GM21786 (cell line): ENCODE data around the gene GALNS.

Experiments
- ATAC-seq: cut with Tn5 transposase; IDR thresholded peaks from one replicate; pipeline ENCODE4 v1.9.1; 2021; ENCODE audit not compliant: unreplicated experiment

Gene GALNS

DNA sequence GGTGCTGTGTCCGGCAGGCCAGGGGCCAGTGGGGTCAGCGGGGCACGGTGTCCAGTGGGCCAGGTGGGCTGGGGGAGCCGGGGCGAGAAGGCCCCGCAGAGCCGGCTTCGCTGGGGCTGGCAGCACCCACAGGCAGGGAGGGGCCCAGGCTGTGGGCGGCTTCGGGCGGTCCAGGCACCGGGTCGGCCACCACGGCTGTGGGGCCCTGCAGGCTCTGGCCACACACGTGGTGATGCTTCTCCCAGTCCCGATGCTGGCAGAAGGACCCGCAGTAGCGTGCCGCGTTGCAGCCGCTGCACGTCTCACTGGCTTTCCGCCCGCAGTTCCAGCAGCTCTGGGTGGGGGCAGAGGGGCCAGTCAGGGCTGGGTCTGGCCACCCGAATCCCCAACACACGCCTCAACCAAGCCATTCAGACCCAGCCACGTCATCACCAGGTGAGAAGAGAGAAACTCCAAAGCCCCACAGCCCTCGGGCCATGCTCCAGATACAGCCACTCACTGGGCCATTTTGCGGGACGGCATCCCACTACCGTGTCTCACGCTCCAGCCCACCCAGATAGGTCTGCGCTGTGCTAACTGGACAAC, 20.3 kb upstream of the GALNS start:
- ATAC-seq, result no peak

DNA sequence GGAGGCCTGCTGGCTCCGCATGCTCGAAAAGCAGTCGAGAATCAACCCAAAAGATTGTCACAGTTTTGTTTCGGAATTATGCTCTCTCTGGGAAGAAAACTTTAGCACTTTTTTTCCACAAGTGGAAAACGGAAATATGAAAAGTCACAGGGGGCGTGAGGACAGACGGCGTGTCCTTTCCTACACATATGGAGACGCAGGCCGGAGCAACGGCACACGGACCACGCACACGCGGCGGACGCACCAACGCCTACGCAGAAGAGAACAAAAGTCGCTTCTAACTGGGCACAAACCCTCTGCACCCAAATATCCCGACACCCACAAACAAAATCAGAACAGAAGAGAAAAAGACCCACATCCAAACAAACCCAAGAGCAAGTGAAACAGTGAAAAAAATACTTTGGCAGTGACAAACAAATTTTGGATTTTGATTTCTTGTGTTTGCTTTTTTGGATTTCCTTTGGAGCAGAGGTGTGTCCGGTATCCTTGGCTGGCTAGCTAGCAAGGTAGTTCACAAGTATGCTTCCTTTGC, 19.0 kb upstream of the GALNS start:
- no peak for ATAC-seq

DNA sequence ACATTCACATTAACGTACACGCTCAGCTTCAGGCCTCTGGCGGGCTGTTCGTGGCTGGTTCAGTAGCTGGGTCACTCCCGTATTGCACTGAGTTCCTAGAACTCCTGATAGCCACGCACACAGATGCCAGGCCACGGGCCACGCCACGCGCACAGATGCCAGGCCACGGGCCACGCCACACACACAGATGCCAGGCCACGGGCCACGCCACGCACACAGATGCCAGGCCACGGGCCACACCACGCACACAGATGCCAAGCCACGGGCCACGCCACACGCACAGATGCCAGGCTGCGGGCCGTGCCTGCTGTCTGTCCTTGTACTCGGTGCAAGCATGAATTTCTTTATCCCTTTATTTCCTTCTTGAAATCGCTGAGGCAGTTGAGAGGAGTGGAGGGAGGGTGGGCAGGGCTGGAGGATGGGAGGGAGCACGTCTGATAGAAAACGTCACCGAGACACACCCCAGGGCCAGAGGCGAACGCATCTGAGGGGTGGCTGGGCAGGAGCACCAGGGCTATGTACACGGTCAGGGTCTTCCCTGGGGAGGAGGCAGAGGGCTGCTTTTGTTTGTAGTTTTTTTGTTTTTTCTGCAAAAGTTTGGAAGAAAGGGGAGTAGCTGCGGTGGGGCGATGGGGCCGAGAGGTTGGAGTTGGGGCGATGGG, 18.3 kb upstream of the GALNS start:
- ATAC-seq, result no peak

DNA sequence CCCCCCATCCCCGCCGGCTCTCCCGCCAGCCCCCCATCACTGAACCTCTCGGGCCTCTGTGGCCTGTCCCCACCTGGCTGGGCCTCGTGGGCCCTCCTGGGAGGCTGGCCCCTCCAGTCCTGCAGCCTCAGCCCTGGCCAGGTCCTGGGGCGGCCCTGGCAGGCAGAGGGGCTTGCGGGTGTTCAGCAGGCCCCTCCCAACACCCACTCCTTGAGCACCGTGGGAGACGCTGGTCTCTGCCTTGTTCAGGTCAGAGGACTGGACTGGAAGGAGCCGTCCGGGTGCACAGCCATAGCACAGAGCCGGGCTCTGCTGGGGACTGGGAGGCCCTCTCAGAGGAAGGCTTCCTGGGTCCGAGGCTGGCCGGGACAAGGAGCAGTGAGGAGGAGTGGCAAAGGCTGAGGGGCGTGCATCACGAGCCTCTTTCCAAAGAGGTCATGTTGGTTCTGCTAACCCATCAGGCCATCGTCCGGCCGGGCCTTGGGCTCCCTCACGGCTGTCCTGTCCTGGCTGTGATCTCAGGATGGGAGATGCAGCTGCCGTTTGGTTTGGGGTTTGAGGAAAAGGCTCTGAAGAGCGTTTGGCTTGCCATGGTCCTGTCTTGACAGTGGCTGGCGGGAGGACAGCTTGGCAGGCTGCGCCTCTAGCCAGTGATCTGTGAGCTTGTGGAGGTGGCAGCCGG, 16.0 kb upstream of the GALNS start:
- ATAC-seq, result no peak

DNA sequence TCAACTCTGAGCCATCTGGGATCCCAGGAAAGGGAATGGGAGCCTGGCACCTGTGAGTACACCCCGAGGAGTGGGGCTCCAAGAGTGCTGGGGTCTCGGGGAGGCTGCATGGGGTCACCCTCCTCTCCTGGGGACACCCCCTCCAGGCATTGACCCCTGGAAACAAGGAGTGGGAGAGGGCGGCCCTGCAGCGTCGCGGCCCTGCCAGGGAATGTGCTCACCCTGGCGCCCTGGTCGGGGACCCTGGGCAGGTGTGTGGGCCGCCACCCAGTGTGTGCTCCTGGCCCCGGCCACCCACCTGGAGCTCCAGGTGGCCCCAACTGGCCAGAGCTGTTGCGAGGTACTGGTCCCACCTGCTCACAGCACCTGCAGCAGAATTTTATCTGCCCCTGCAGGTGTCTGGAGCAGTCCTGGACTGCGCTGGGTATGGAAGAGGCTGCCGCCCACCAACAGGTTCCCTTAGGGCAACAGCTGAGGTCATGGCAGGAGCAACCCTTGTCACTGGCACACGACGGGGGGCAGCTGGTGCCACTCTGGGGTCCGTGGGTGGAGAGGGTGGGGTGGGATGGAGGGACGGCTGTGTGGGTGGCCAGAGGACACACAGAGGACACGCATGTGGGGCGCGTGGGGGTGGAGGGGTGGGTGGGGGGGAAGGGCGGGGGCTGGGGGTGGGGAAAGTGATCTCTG, 15.1 kb upstream of the GALNS start:
- ATAC-seq, result no peak

DNA sequence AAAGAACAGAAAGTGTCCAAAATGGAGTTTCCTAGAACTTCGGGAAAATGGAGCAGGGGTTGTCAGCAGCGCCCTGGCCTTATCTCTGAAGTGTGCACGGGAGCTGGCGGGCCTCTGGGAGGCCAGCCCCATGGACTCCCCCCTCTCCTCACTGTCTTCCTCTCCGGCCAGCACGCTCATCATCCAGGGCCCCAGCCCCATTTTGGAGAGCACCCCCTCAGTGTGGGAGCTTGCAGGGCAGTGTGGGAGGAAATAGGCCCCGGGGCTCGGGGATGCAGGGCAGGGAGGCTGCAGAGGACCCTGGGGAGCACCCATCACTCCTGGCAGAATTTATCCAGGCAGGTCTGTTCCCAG, 14.6 kb upstream of the GALNS start:
- ATAC-seq, result no peak

DNA sequence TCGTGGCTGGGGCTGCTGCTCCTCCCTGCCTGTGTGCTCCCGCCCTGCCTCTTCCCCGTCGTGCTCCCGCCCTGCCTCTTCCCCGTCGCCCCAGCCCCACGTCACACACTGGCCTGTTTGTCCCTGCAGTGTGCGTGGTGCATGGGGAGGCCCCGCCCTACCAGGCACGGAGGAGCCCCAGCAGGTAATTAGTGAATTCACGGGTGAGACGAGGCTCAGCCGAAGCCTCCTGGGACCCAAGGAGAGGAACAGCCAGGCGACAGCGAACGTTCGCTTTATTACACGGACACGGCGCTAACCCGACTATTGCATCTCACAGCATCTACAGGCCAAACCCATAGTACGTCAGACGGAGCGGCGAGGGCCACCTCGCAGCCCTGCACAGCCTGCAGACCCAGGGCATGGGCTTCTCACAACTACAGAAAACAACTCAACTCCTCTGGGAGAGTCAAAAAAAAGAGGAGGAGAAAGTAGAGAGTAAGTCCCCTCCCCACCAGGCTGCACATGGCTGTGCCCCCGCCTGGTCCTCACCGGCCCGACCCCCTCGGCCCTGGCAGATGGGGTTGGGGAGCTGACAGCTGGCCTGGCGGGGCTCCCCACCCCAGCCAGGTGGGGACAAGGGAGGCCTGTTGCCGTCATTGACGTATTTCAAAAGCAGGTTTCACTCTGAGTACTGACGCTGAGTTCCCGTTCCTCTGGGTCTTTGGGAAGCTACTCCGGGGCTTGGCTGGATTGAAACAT, 14.0 kb upstream of the GALNS start:
- ATAC-seq, result no peak

DNA sequence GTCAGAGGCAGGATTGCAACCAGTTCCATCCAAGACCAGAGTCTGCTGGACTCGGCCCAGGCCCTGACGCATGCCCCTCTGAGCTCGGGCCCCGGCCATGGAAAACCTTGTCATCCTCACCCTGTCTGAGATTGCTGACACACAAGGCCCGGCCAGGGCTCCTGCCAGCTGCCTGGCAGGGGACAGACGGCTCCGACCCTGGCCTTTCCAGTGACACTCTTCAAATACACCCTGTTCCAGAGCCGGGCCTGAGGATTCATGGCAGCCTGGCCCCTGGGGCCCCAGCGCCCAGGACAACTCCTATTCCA, 12.9 kb upstream of the GALNS start:
- no peak for ATAC-seq

DNA sequence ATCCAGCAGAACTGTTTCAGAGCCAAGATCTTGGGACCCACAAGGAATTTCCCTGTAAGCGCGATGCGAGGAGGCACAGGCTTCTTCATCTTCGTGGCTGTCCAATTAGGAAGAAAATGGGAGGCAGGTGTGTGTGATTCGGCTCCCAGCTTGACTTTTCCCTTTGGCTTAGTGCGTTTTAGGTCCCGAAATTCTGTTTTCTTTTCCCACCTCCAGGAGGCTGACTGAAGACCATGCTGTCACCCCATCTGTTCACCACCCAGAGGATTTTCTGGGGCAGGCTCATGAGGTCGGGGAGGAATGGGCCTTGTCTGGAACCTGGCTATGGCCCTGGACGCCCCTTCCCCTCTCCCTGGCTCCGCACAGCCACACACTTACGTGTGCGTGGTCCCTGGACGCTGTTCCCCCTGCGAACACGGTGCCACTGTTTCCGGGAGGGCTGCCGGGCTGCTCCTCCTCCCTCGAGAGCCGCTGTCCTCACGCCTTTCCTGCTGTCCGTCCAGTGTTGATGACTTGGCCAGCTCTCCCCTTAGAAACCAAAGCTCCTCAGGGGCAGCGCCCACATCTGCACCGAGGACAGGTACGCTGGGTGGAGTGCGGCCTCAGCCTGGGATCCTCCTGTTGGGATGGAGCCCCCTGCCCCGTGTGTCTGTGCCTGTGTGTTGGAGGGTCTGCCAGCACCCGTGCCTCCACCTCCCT, 12.4 kb upstream of the GALNS start:
- ATAC-seq, result no peak

DNA sequence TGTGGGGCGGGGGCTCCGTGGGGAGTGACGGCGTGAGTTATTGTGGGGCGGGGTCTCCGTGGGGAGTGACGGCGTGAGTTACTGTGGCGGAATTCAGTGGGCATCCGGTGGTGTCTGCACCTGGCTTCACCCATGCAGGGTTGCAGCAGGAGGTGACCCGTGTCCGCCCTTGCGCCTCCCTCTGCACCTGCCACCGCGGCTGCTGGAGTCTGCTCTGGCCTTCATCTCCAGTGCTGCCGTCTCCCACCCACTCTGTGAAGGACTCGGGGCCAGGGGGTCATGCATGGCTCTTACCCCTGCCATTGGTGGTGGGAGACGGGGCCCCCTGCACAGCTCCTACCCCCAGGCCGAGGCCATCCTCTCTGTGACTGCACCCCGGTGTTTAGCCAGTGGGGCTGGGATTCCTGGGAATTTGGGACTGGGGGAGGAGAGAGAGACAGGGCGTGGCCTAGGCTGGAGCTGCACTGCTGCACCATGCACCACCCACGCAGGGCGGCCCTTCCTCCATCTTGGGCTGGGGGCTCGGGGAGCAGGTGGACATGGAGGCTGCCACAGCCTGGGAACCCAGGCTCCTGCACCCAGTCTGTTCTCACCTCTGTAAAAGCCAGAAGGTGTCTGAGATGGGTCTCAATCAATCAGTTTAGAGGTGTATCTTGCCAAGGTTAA, 11.0 kb upstream of the GALNS start:
- no peak for ATAC-seq

DNA sequence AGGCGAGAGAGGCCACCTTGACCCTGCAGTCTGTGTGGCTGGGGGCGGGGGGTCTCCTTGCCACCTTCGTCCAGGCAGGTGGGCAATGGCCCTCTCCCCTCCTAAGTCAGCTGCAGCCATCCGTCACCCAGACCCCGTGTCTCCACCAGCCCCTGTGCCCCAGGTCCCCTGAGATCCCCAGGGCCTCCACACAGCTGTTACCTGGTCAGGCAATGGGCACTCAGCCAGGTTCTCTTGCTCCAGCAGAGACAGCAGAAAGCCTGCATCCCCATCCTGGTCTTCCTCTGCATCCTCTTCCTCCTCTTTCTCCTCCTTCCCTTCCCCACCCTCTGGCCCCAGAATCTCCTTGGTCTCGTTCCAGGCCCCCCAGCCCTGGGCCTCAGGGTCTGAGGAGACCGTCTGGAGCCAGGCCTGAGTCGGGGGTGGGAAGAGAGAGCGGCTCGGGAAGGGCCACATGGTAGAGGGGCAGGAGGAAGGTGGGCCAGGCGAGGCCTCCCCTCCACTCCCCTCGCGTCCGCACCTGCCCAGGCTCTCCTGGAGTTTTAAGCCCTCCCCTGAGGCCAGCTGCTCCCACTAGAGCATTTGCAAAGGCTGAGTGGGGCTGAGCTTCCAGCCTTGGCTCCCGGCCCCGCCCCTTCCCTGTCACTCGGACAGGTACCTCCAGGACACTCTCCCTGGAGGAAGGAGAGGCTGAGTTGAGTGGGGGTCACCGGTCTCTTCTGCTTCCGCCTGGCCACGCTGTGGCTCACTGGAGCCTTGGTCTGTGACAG, 9.6 kb upstream of the GALNS start, which contains the start of gene PABPN1L:
TSS of gene PABPN1L (minus strand) at position 510 of the 770 bp plus-strand sequence. CDS start at position 456, 54 bp downstream.
- no peak for ATAC-seq

DNA sequence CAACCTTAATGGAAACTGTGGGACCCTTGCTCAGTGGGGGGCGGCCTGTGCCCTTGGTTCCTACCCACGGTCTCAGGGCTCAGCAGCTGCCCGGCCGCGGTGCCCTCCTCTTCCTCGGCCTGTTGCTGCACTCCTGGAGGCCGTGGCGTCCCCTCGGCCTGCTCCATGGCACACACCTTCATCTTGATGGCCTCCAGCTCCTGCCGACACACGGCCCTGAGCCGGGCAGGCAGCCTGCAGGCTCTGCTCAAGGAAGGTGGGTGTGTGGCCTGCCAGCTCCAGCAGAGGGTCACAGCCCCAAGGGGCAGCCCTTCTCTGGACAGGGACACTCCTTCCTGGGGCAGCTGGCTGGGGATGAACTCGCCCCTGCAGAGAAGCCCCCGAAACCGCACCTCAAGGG, 9.0 kb upstream of the GALNS start:
- no peak for ATAC-seq

DNA sequence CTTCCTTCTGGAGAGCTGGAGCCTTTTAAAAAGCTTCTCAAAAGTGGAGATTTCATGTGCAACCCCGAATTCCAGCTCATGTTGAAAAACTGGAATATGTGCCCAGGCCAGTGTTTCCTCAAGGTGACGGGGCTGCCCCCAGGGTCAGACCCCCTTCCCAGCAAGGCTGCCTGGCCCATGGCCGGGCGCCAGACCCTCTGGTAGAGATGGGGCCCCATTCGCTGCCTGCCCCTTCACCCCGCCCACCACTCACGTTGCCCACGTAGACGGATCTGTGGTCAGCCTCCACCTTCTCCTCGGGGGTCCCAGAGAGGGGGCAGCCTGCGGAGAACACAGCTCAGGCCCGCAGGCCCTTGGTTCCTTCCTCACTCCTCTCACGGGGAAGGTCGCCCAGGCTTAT, 8.6 kb upstream of the GALNS start:
- no peak for ATAC-seq

DNA sequence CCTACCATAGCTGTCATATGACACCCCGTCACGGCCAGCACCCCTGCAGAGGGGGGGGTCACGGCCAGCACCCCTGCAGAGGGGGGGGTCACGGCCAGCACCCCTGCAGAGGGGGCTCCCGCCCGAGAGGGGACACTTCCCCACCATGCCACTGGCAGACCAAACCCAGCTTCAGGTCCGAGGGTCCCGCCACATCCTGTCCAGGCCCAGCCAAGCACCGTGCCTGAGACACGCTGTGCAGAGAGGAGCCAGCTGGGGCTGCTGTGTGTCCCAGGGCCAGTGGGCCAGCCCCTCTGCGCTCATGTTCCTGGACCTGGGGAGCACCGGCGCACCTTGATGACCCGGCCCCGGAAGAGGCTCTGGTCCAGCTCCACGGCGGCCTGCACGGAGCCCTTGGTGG, 7.8 kb upstream of the GALNS start:
- ATAC-seq, result no peak

DNA sequence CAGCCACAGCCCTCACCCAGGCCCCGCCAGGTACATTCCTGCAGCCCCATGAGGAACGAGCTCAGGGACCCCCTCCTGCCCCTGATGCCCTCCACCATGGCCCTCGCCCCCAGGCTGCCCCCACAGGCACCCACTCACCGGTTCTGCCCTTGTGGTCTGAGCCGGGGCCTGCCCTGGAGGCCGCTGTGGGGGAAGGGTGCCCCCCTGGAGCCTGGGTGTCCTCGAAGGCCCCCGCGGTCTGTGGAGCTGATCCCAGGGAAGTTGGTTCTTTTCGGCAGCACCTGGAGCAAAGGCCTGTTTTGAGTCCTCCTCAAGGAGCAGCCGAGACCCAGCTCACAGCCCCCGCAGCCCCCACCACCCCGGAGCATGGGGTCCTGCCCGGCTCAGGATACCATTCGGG, 7.4 kb upstream of the GALNS start:
- no peak for ATAC-seq

DNA sequence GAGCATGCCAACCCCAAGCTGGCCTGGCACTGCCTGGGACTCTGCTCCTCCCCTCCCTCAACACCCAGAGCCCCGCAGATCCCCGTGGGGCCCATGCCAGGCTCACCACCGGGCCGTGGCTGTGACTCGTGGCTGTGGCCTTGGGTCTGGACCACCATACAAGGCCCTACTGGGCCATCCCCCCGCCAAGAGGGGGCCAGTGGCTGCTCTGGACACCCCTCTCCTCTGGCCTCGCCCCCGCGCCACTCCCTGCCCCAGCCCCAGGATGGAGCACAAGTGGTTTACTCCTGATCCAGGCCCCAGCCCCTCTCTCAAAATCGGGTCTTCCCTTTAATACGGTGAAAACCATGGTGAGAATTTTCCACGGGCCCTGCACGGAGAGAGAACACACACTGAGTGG, 6.7 kb upstream of the GALNS start:
- no peak for ATAC-seq

DNA sequence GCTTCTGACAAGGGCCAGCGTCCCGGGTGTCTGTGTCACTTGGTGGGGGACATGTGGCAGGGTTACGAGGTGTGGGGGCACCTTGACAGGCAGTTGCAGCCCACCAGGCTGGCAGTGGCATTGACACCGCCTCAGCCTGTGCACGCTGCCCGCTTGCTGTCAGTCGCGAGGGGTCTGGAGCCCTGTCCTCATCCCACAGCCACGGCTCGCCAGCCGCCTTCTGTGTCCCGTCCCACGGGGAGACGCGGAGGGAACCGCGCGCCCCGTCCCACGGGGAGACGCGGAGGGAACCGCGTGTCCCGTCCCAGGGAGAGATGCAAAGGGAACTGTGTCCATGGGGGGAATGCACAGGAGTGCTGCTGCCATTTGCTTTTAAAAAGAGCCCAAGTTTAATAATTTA, 6.2 kb upstream of the GALNS start:
- no peak for ATAC-seq

DNA sequence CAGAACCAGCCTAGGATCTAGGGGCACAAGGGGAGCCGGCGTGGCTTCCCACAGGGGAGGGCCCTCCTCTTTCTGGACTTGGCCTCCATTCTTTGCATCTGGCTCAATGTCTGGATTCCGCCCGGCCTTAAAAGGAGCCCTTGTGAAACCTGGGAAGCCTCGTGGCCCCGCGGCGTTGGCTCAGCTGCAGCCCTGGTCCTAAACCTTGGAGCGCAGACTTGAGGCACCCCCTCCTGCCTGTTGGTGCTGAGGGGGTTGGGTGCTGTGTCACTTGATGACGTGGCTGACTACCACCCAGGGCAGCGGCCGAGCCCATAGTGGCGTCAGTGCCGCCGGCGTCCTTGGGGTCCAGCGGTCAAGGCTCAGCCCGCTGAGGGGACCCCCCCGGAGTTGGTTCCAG, 4.6 kb upstream of the GALNS start:
- no peak for ATAC-seq

DNA sequence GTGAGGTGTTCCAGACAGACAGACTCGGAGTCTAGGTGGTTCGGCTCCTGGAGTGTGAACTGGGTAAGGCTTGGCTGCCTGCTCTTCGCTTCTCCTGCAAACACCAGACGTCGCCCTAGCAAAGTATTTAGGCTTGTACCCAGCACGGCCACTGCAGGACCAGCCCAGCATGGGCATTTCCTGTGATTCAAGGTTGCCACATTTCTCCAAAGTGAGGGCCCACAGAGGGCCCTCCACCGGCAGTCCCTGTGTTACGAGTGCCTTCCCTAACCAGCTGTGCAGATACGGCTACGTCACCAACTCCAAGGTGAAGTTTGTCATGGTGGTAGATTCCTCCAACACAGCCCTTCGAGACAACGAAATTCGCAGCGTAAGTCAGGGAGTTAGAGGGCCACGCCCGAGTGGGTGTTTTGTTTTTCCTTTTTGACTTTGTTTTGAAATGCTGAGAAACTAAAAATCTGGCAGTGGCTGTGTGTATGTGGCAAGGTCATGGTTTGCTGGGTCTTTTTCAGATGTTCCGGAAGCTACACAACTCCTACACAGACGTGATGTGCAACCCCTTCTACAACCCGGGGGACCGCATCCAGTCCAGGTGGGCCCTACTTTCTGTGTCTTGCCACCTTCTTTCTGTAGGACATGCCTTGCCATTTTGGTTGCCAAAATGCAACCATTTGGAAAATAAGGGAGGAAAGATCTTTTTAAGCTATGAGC, 2.8 kb upstream of the GALNS start:
- ATAC-seq, result no peak
